Thyroid gland (tissue), 4 donors: Measurements from ENCODE around the gene PDPK1.

Experiments used
- CTCF ChIP-seq, 6 experiments: fragments of 200-600 bp in 3 of 6; fragments of 450-650 bp in 3 of 6; sonication (generic) in 3 of 6; IDR thresholded peaks; one replicate each; pipeline ENCODE4 v1.5.1; 2016 to 2019; ENCODE audit warnings: antibody characterized with exemption in 6 of 6, mild to moderate bottlenecking in 2 of 6, inconsistent platforms in 1 of 6, moderate library complexity in 1 of 6
- POLR2A ChIP-seq, 2 donors: fragments of 450-650 bp; IDR thresholded peaks; one replicate each; pipeline ENCODE4 v1.6.1; 2017; ENCODE audit warnings: antibody characterized with exemption in 2 of 2, mild to moderate bottlenecking in 2 of 2, moderate library complexity in 1 of 2

GRCh38 chr16:2528161-2529060 lies 9.4 kb upstream of the PDPK1 start:
- TF ChIP-seq POLR2A (IDR thresholded peaks at IDR 0.05) (no peak), CTCF (IDR thresholded peaks at IDR 0.05) (no peak)
